SU-DHL-6 (cell line): ENCODE results near the gene DCN.

Experiments used
- H2AFZ ChIP-seq: fragments of 200-600 bp; sonication (generic); 2 replicates; pipeline ENCODE4 v1.6.1; 2014; ENCODE audit warnings: low read depth, mild to moderate bottlenecking, moderate library complexity, mixed read lengths, antibody characterized with exemption, low read length; ENCODE audit not compliant: severe bottlenecking
- H3F3A ChIP-seq: fragments of 200-600 bp; shearing (Covaris generic); 2 replicates; pipeline ENCODE4 v1.6.0; 2016; ENCODE audit warnings: antibody characterized with exemption, mild to moderate bottlenecking; ENCODE audit not compliant: insufficient read depth
- H3K27ac ChIP-seq: fragments of 200-600 bp; sonication (generic); 2 replicates; pipeline ENCODE4 v1.5.1; 2016; ENCODE audit warnings: low read depth, mild to moderate bottlenecking, low read length, moderate library complexity, mixed read lengths
- H3K27me3 ChIP-seq: fragments of 200-600 bp; sonication (generic), shearing (Covaris generic); 2 replicates; pipeline ENCODE4 v1.6.0; 2014; ENCODE audit warnings: mild to moderate bottlenecking, low read length
- H3K36me3 ChIP-seq: fragments of 200-600 bp; sonication (generic); 2 replicates; pipeline ENCODE4 v1.6.1; 2014; ENCODE audit warnings: mild to moderate bottlenecking, low read length, mixed read lengths
- H3K4me2 ChIP-seq: fragments of 300-600, 200-600 bp; shearing (Covaris generic), sonication (generic); 2 replicates; pipeline ENCODE4 v1.6.0; 2014; ENCODE audit warnings: low read length, low read depth, mild to moderate bottlenecking; ENCODE audit not compliant: poor library complexity, severe bottlenecking
- H3K4me3 ChIP-seq: fragments of 200-600 bp; sonication (generic); 2 replicates; pipeline ENCODE4 v1.5.1; 2014; ENCODE audit warnings: antibody characterized with exemption, low read length, mild to moderate bottlenecking, mixed read lengths; ENCODE audit not compliant: insufficient read depth, poor library complexity, severe bottlenecking
- H3K79me2 ChIP-seq: fragments of 200-600 bp; sonication (generic); 2 replicates; pipeline ENCODE4 v1.6.1; 2014; ENCODE audit warnings: mild to moderate bottlenecking, low read length, moderate library complexity; ENCODE audit not compliant: insufficient read depth
- H3K9ac ChIP-seq: fragments of 200-600 bp; sonication (generic); 2 replicates; pipeline ENCODE4 v1.7.0; 2014; ENCODE audit warnings: mild to moderate bottlenecking, low read length
- H3K9me2 ChIP-seq: fragments of 200-600 bp; sonication (generic); replicated peaks from 2 replicates; pipeline ENCODE4 v1.6.1; 2014; ENCODE audit warnings: low read length; ENCODE audit not compliant: insufficient read depth
- H3K9me3 ChIP-seq: fragments of 200-600 bp; sonication (generic); 2 replicates; pipeline ENCODE4 v1.6.1; 2014; ENCODE audit warnings: low read length, mixed read lengths; ENCODE audit not compliant: insufficient read depth
- H4K20me1 ChIP-seq: fragments of 200-600 bp; sonication (generic); 2 replicates; pipeline ENCODE4 v1.6.1; 2014; ENCODE audit warnings: low read depth, mild to moderate bottlenecking, antibody characterized with exemption, low read length, moderate library complexity, mixed read lengths
- EZH2phosphoT487 ChIP-seq: fragments of 200-600 bp; sonication (generic), shearing (Covaris generic); conservative IDR thresholded peaks from 2 replicates; pipeline ENCODE4 v1.6.1; 2018; ENCODE audit warnings: mild to moderate bottlenecking, antibody characterized with exemption, low read length, moderate library complexity, mixed read lengths
- TF ChIP-seq, protein P1 (sequence below): fragments of 200-600 bp; sonication (generic); IDR thresholded peaks from one replicate; pipeline ENCODE4 v1.5.1; 2017; ENCODE audit warnings: antibody characterized with exemption, mild to moderate bottlenecking, low read length, moderate library complexity; ENCODE audit not compliant: insufficient read depth, poor library complexity, severe bottlenecking

Gene DCN

DNA sequence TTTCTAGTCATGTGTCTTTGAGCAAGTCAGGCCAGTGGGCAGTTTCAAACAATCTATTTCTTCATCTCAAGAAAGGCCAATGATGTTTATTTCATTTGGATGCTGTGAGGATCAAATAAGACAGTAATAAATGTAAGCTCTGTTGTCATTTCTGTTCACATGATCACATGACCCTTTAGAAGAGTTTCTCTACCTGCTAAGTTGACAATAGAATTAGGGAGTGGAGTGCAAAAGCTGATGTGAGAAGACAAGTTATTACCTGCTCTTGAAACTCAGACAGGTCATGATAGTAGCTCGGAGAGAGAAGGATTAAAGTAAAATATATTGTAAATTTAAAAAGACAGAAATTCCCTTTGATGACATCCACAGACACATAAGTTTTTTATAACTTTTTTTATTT lies 37.3 kb upstream of the DCN start:
- no peaks in the 10 kb centered on the region for H3K79me2 ChIP-seq
- no peaks in the 10 kb centered on the region for H4K20me1 ChIP-seq
- H2AFZ ChIP-seq, result no peak overlapping the region
- H3F3A ChIP-seq, result no peaks in the 10 kb centered on the region
- no peak overlapping the region for H3K9ac ChIP-seq
- TF ChIP-seq, protein P1, sequence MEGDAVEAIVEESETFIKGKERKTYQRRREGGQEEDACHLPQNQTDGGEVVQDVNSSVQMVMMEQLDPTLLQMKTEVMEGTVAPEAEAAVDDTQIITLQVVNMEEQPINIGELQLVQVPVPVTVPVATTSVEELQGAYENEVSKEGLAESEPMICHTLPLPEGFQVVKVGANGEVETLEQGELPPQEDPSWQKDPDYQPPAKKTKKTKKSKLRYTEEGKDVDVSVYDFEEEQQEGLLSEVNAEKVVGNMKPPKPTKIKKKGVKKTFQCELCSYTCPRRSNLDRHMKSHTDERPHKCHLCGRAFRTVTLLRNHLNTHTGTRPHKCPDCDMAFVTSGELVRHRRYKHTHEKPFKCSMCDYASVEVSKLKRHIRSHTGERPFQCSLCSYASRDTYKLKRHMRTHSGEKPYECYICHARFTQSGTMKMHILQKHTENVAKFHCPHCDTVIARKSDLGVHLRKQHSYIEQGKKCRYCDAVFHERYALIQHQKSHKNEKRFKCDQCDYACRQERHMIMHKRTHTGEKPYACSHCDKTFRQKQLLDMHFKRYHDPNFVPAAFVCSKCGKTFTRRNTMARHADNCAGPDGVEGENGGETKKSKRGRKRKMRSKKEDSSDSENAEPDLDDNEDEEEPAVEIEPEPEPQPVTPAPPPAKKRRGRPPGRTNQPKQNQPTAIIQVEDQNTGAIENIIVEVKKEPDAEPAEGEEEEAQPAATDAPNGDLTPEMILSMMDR, result no peak
- TF ChIP-seq EZH2phosphoT487, result no peak
- H3K9me3 ChIP-seq, result no peaks in the 10 kb centered on the region
- H3K9me2 ChIP-seq, result no peaks in the 10 kb centered on the region
- no peaks in the 10 kb centered on the region for H3K27me3 ChIP-seq
- H3K4me2 ChIP-seq, result no peak overlapping the region
- no peak overlapping the region for H3K4me3 ChIP-seq
- no peaks in the 10 kb centered on the region for H3K36me3 ChIP-seq
- H3K27ac ChIP-seq, result no peak overlapping the region

DNA sequence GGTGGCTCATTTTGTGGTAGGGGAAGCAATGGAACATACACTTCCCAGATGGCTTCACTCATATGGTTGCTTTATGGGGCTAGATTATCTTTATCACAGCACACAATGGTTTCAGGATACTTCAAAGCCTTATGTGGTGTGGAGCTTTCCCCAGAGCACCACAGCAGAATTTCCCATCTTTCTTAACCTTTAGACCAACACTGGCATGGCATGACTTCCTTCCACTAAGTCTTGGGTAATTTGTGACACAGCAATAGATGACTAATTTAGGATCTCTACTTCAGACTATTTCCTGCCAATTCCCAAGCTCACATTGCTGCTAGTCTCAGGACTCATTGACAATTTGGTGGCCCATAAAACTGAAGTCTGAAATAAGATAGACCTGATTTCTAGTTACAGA lies 36.9 kb upstream of the DCN start:
- Histone ChIP-seq H3K9me3 (no peaks in the 10 kb centered on the region), H2AFZ (no peak overlapping the region), H3K4me2 (no peak overlapping the region), H3K79me2 (no peaks in the 10 kb centered on the region), H3K27ac (no peak overlapping the region), H3K27me3 (no peaks in the 10 kb centered on the region), H4K20me1 (no peaks in the 10 kb centered on the region), H3K4me3 (no peak overlapping the region), H3K36me3 (no peaks in the 10 kb centered on the region), H3F3A (no peaks in the 10 kb centered on the region), H3K9me2 (no peaks in the 10 kb centered on the region), H3K9ac (no peak overlapping the region)
- no peak for TF ChIP-seq EZH2phosphoT487
- TF ChIP-seq, protein P1, result no peak

DNA sequence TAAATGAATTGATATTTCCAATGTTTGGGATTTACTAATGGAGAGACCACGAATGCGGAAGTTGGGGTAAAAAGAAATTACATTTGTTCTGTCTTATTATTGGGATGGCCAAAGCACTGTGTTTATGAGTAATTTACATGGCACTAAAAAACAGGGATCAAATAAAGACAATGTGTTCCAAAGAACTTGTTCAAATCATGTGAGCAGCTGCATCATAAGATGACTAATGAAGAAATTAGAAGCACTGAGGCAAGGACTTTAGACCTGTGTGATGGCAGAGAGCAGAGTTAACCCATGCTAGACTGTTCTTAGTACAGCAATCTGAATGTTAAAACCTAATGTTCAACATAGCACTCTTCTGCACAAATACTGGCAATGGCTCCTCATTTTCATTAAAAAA lies 34.3 kb upstream of the DCN start:
- H3K27ac ChIP-seq, result no peak overlapping the region
- H3K36me3 ChIP-seq, result no peaks in the 10 kb centered on the region
- H3K27me3 ChIP-seq, result no peaks in the 10 kb centered on the region
- TF ChIP-seq EZH2phosphoT487, result no peak
- TF ChIP-seq, protein P1, result no peak
- no peaks in the 10 kb centered on the region for H3K9me3 ChIP-seq
- no peaks in the 10 kb centered on the region for H4K20me1 ChIP-seq
- H3K9ac ChIP-seq, result no peak overlapping the region
- H3K9me2 ChIP-seq, result no peaks in the 10 kb centered on the region
- H3K4me3 ChIP-seq, result no peak overlapping the region
- no peak overlapping the region for H3K4me2 ChIP-seq
- no peaks in the 10 kb centered on the region for H3K79me2 ChIP-seq
- H2AFZ ChIP-seq, result no peak overlapping the region
- H3F3A ChIP-seq, result no peaks in the 10 kb centered on the region
